Suprapubic skin (tissue), 3 donors: Measurements from ENCODE around the gene TMEM236.

Experiments used
- CTCF ChIP-seq, 2 donors: fragments of 200-600 bp in 1 of 2; fragments of 450-650 bp in 1 of 2; sonication (generic) in 1 of 2; IDR thresholded peaks; one replicate each; pipeline ENCODE4 v1.5.1; 2016 to 2019; ENCODE audit warnings: antibody characterized with exemption in 2 of 2, mild to moderate bottlenecking in 1 of 2, moderate library complexity in 1 of 2
- POLR2A ChIP-seq, 2 donors: fragments of 450-650 bp; IDR thresholded peaks; one replicate each; pipeline ENCODE4 v1.6.1; 2017; ENCODE audit warnings: antibody characterized with exemption in 2 of 2, mild to moderate bottlenecking in 2 of 2, moderate library complexity in 2 of 2

- TF ChIP-seq CTCF (IDR thresholded peaks at IDR 0.05) = no peak
- no peak for TF ChIP-seq POLR2A (IDR thresholded peaks at IDR 0.05)
Measured at GRCh38 chr10:17836942-17837341, 84.9 kb downstream of the TMEM236 start.
